RPMI7951 (cell line): ENCODE data around the gene GSTA4. TPM values are rescaled to one million over a fixed set of nuclear protein-coding genes. Genes with fewer than 3 reads are reported as not detected.

Experiments
- DNase-seq: peaks from one replicate; pipeline ENCODE4 v3.0.0-alpha.2; 2012; ENCODE audit warnings: low read depth
- total RNA-seq: library from RNA; depleted of rRNA; stranded (reverse); fragments of >200 nt; shearing (Covaris generic); gene quantifications from 2 replicates; pipeline ENCODE4 v1.2.3, GENCODE V29; 2014; rRNA removed

Gene GSTA4
- 16.1 and 18.7 TPM in 2 replicates for total RNA-seq

DNA sequence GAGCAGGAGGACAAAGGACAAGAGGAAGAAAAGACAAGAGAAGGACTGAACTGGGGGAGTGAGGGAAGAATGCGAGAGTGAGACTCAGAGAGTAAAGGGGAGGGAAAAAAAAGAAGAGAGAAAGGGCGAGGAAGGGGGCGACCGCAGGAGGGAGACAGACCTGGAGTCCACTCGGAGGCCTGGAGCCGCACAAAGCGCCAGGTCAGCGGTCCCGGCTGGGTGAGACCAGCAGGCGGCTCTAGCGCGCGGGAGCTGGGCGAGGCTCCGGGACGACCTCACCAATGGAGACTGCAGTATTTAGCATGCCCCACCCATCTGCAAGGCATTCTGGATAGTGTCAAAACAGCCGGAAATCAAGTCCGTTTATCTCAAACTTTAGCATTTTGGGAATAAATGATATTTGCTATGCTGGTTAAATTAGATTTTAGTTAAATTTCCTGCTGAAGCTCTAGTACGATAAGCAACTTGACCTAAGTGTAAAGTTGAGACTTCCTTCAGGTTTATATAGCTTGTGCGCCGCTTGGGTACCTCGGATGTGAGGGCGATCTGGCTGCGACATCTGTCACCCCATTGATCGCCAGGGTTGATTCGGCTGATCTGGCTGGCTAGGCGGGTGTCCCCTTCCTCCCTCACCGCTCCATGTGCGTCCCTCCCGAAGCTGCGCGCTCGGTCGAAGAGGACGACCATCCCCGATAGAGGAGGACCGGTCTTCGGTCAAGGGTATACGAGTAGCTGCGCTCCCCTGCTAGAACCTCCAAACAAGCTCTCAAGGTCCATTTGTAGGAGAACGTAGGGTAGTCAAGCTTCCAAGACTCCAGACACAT, at the start of gene GSTA4:
Gene GSTA4, minus strand, starts transcription at position 196 of the 824 bp plus-strand sequence. CDS start 1,041 bp downstream, outside the sequence.
- DNase-seq = peak; percentile 97

DNA sequence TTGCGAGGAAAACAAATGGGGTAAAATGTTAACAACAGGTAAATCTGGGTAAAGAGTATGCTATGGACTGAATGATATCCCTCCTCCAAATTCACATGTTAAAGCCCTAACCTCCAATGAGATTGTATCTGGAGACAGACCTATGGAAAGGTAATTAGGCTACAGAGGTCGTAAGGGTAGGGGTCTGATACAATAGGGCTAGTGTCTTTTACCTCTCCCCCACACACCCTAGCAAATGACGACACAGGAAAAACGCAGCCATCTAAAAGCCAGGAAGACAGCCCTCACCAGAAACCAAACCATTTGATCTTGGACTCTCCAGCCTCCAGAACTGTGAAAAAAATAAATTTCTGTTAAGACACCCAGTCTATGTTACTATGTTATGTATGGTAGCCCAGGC, 49.5 kb upstream of the GSTA4 start:
- DNase-seq = no peak

GRCh38 chr6:53044071-53044470, 49.0 kb upstream of the GSTA4 start:
- peak; percentile 44 for DNase-seq

- peak; percentile 69 for DNase-seq
Measured at GRCh38 chr6:53043581-53043980, 48.5 kb upstream of the GSTA4 start.

DNA sequence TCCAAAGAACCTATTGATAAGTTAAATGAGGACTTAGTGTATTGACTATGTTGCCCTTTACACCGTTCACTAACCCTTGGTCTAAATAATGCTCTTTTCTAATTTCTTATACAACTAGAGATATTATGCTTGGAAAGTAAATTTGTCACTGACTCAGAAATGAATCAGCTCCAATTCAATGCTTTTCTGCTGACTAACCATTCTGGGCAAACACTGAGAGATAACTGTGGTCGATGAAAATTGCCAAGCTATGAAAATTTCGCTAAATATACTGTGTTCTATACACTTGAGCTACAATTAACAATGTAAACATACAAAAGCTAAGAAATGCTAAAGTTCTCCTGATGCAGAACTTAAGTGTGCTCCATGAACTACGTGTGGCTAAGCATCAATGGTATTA, 47.0 kb upstream of the GSTA4 start:
- DNase-seq = peak; percentile 87

- peak; percentile 19 for DNase-seq
Measured at GRCh38 chr6:53041356-53041755, 46.3 kb upstream of the GSTA4 start.

DNA sequence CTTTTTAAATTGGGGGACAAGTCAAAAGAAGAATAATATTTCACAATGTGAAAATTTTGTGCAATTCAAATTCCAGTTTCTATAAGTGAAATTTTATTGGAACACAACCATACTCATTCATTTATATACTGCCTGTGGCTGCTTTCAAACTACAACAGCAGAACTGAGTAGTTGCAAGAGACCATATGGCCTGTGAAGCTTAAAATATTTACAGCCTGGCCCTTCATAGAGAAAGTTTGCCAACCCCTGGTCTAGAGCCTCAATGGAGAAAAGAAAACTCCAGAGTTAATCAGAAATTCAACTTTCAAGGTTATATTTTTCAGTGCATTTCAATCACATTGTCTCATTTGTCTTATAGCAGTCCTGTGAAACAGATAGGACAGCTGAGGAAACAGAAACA, 43.5 kb upstream of the GSTA4 start:
- DNase-seq = no peak

DNA sequence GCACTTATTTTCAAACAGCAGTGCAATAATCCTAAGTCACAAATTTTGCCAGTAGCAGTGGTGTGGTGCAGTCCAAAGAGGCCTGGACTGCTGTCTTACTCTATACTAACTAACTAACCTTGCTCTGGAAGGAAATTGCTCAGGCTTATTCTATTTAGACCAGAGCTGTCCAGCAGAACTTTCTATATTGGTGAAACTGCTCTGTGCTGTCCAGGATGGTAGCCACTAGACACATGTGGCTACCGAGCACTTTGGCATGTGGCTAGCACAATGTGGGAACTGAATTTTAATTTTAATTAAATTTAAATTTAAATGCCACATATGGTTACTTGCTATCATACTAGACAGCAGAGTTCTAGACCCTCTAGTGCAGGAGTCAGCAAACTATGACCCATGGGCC, 43.1 kb upstream of the GSTA4 start:
- no peak for DNase-seq

DNA sequence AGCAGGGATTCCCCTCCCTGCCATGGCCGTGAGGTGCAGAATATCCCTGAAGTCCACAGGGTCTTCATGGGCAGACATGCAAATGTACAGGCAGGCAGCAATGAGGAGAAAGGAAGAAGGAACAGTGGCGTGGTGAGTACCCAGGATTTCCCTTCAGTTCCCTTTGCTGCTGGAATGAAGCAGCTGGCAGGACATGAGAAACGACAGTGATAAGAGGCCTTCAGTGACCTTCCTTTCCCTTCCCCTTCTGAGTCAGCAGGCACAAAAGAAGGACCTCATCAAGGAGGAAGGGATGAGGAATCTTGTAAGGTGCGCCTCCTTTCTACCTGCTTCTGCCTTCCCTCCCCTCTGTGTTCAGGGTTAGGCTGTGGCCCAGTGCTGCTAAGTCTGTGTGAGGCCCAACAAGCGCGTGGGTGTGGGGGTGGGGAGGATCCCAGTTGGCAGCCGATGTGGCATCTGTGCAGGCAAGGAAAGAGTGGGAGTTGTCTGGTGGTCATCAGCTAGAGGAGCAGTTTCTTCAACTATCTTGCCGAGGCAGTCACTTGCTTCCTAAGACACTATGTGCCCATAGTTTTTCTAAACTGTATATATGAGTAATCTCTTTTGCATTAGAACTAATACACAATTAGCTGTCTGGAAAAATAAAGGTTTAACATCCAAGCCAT, 40.6 kb upstream of the GSTA4 start:
- DNase-seq = no peak

GRCh38 chr6:53033764-53034163, 38.7 kb upstream of the GSTA4 start:
- no peak for DNase-seq

DNA sequence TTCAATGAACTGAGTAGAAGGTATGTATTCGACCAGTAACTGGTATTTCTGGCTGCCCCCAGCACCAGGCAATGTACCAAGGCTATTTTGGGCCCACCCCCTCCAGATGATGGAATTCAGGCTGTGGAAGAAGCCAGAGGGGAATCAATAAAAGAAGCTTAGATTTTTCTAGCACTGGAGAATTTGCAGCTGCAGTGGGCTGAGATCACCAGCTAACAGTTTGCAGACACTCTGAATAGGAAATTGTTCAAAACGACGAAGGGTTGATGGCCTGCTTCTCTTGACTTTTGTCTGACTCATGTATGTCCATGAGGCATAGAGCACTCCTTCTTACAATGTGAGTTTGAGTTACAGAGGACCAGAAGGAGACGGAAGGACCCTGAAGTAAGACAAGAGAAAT, 37.8 kb upstream of the GSTA4 start:
- peak; percentile 62 for DNase-seq

- DNase-seq = no peak
Measured at GRCh38 chr6:53031281-53031680, 36.2 kb upstream of the GSTA4 start.

DNA sequence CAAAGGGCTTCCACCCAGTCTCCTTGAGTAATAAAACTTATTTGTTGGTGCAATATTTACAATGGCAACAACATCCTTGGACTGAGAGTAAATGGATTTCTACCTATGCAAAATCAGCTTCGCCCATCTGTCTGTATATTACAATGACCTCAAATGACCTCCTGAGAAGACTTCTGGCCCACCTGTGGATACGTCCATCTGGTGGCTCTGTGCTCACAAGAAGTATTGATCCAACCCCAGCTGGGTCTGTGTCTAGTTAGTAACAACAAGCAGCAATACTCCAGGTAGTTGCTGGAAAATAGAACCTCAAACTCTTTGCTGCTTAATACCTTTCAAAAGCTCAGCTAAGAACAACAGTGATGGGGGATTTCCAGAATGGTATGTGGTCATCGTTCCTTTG, 34.7 kb upstream of the GSTA4 start:
- DNase-seq = no peak

- peak; percentile 49 for DNase-seq
Measured at GRCh38 chr6:53029257-53029656, 34.2 kb upstream of the GSTA4 start.

- DNase-seq = no peak
Measured at GRCh38 chr6:53028467-53028866, 33.4 kb upstream of the GSTA4 start.

- no peak for DNase-seq
Measured at GRCh38 chr6:53027131-53027718, 32.1 kb upstream of the GSTA4 start.

DNA sequence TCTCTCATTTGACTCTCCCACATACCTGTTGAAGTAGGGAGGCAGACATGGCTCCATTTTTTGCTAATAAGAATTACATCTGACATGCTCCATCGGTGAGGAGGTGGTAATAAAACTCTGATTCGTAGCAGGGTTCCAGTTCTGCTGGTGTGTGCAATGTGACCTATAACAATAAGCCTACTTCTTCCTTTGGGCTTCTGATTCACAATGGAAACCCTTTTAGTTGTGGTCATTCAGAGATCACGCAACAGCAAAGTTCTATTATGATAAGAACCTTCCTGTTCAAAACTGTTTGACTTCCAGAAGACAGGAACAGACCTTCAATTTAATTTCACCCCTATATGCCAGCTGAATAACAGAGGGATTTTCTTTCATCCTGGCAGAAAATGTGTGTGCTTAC, 31.4 kb upstream of the GSTA4 start:
- DNase-seq = no peak

DNA sequence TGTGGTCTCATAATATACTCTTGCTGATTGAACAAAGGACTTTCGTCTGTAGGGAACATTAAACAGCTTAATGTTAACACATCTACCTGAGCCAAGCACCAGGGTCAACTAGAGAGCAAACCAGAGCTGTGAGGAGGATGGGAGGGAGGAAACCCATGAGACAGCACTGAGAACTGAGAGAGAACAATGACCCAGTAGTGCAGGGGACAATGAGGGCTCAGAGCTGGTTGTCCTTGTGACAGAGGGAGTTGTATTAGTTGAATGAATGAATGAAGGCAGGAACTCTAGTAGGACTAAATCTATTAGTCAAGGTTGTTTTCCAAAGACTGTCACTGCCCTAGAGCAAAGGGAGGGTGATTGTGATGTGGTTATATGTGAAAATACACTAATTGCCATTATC, 28.2 kb upstream of the GSTA4 start:
- no peak for DNase-seq

GRCh38 chr6:53020005-53020744, 25.1 kb upstream of the GSTA4 start:
- DNase-seq = no peak

DNA sequence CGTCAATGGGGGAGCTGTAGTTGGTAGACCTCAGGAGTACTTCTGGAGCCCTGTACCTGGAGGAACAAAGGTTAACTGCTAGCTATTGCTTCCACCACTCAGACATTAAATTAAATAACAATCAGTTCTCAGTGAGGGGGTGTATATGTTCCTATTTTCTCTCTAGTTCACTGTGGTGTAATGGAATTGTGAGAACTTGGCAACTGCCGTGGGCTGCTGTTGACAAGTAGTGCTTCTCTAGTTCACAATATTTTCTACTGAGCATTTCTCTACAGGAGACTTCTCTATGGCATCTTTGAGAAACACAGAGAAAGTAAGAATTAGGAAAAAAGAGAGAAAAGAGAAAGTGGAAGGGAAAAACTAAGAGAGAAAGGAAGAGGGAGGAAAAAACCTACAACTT, 23.4 kb upstream of the GSTA4 start:
- DNase-seq = no peak

DNA sequence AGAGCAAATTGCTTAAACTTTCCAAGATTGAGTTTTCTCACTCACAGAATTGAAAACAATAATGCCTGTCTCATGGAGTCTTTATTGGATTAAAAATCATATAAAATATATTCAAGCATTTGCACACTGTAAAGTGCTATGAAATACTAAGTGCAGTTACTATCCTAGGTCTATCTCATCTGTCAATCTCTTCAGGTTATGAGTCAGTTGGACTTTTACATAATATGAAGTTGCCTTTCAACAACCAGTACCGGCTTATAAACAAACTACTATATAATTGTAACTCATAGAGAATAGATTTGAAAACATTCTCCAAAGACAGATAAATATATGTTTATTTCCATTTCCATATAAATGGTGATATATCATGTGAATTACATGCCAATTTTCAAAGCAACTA, 20.4 kb upstream of the GSTA4 start:
- no peak for DNase-seq

GRCh38 chr6:53014744-53015143, 19.7 kb upstream of the GSTA4 start:
- peak; percentile 47 for DNase-seq
